ENCODE measurements around the gene FAM32A. TPM values are rescaled to one million over a fixed set of nuclear protein-coding genes. Genes with fewer than 3 reads are reported as not detected.
A peak's percentile ranks its signal among the peaks of the same experiment; 100 is the strongest.

Gene FAM32A
- total and polyA plus RNA-seq, 10 of the 15 experiments (the other 5 are each of a cell fraction or from before 2014, with no cell fraction given): 33.3 to 116 (median 71.9) TPM

GRCh38 chr19:16143399-16144215, 41.6 kb upstream of the FAM32A start, which contains the start of gene HSH2D (continued):
- TF ChIP-seq ZNF687 (IDR thresholded peaks at IDR 0.05): peak; percentile 51; the same call in 1 of the 2 replicates
- no peak for TF ChIP-seq NR2C1 (IDR thresholded peaks at IDR 0.05)
- TF ChIP-seq POU2F2 (IDR thresholded peaks at IDR 0.05; ENCODE audit: borderline replicate concordance, low read depth, low read length): no peak
- TF ChIP-seq ZBTB11 (CRISPR knock-in tag; IDR thresholded peaks at IDR 0.05): no peak
- TF ChIP-seq ZBTB4 (CRISPR knock-in tag; IDR thresholded peaks at IDR 0.05): no peak
- no peak for TF ChIP-seq USF1 (IDR thresholded peaks at IDR 0.05; ENCODE audit: borderline replicate concordance, extremely low read length, insufficient read depth, low read depth, low read length)
- TF ChIP-seq SKIL (IDR thresholded peaks at IDR 0.05; ENCODE audit: low read depth, poor library complexity, severe bottlenecking): no peak
- TF ChIP-seq CTCF (IDR thresholded peaks at IDR 0.05 in 2 of 3, conservative IDR thresholded peaks at IDR 0.05 in 1 of 3; ENCODE audit: control insufficient read depth in 2 of 3, extremely low read depth in 1 of 3, insufficient read depth in 1 of 3, low read depth in 3 of 3, low read length in 3 of 3): no peak
